Kidney (tissue), 14 donors: Measurements from ENCODE around the gene TGM1. TPM values are rescaled to one million over a fixed set of nuclear protein-coding genes. Genes with fewer than 3 reads are reported as not detected.

ENCODE experiments used
- DNase-seq, 5 donors: peaks; one replicate each; pipeline ENCODE4 v3.0.0-alpha.2; 2013 to 2020
- FAIRE-seq: peaks from 2 replicates; lab custom pipeline; 2012; peaks lifted over from hg19 to GRCh38; lab: Jason Lieb, UNC
- H3K27ac ChIP-seq, 2 donors: one replicate each; pipeline ENCODE4 v1.7.0; 2013; ENCODE audit warnings: low read depth in 2 of 2, low read length in 2 of 2, inconsistent platforms in 1 of 2
- H3K27me3 ChIP-seq: one replicate; pipeline ENCODE4 v1.7.1; 2013; ENCODE audit warnings: low read length, inconsistent platforms; ENCODE audit not compliant: control insufficient read depth, insufficient read depth
- H3K36me3 ChIP-seq, 3 donors: one replicate each; pipeline versions ENCODE4 v1.7.0 to v1.7.1; 2013; ENCODE audit warnings: low read length in 3 of 3, control low read depth in 1 of 3, inconsistent platforms in 1 of 3; ENCODE audit not compliant: insufficient read depth in 3 of 3, control insufficient read depth in 2 of 3
- H3K4me1 ChIP-seq, 3 donors: one replicate each; pipeline versions ENCODE4 v1.7.0 to v1.7.1; 2013; ENCODE audit warnings: low read length in 3 of 3, inconsistent platforms in 1 of 3, low read depth in 1 of 3; ENCODE audit not compliant: control insufficient read depth in 2 of 3, insufficient read depth in 2 of 3
- H3K4me3 ChIP-seq, 3 donors: one replicate each; pipeline versions ENCODE4 v1.7.0 to v1.8.1; 2013; ENCODE audit warnings: low read length in 3 of 3, control low read depth in 1 of 3, inconsistent platforms in 1 of 3
- H3K9ac ChIP-seq, 3 donors: one replicate each; pipeline versions ENCODE4 v1.7.0 to v1.7.1; 2013; ENCODE audit warnings: low read length in 3 of 3, control low read depth in 1 of 3, inconsistent platforms in 1 of 3
- H3K9me3 ChIP-seq, 3 donors: one replicate each; pipeline versions ENCODE4 v1.7.0 to v1.7.1; 2013; ENCODE audit warnings: low read length in 3 of 3, control low read depth in 1 of 3, inconsistent platforms in 1 of 3; ENCODE audit not compliant: control insufficient read depth in 2 of 3, insufficient read depth in 1 of 3
- CTCF ChIP-seq: IDR thresholded peaks from 3 replicates; pipeline ENCODE4 v1.5.1; 2012; ENCODE audit warnings: mild to moderate bottlenecking, moderate library complexity, borderline replicate concordance; ENCODE audit not compliant: insufficient read depth; ENCODE audit errors: extremely low read depth
- intact Hi-C: fragments of 100-400 bp; cut with DNase I; formaldehyde crosslinking; loops from one replicate; pipeline ENCODE4 v1.11.1; 2022
- polyA plus RNA-seq: library from polyadenylated mRNA; stranded (reverse); fragments of 350-450 nt; fragmentation: Illumina TruSeq; extraction: RNeasy Lipid Tissue Mini Kit (QIAGEN cat#74804); gene quantifications from one replicate; pipeline ENCODE4 v1.2.3, GENCODE V29; 2014; ENCODE audit warnings: low read depth, low replicate concordance; ENCODE audit not compliant: insufficient read depth
- total RNA-seq: library from RNA; stranded (reverse); fragmentation: NEBNext Ultra II Directional; extraction: Animal tissue kit (Norgen Biotek cat#: 25700); gene quantifications from one replicate; pipeline ENCODE4 v1.2.1, GENCODE V29; 2021
- donor health status: control.
- donor health status: control.
- donor health status: control.
- donor health status: control.
- donor health status: control.
- donor health status: DM: yes; HTN: yes; CAD: no.
- donor health status: Normal renal cell carcinoma (clear cell type).

The TGM1 gene
- total and polyA plus RNA-seq, 2 donors from 2014 or later, result 4.5 to 13.1 TPM

GRCh38 chr14:24308342-24309124 lies 45.6 kb upstream of the TGM1 start:
- DNase-seq, result no peak
- Histone ChIP-seq H3K27ac (peak overlapping the region in 1 of 2 donors; percentile 79), H3K4me3 (no peak overlapping the region), H3K36me3 (peaks cover 2 to 34% (median 26%) of the 10 kb centered on the region in 3 donors), H3K9me3 (no peaks in the 10 kb centered on the region), H3K4me1 (peaks cover 0 to 35% (median 33%) of the 10 kb centered on the region in 3 donors), H3K9ac (peak overlapping the region in 1 of 3 donors; percentile 17), H3K27me3 (no peaks in the 10 kb centered on the region)
- FAIRE-seq, result no peak
- TF ChIP-seq CTCF, result no peak
- intact Hi-C loops, result loop anchor here (10.0 kb wide), 1 partner anchor 54 kb away; no protein-coding TSS in a partner anchor

GRCh38 chr14:24307575-24308341 lies 44.8 kb upstream of the TGM1 start, which contains the start of gene CIDEB:
Gene CIDEB, minus strand, starts transcription at chr14:24307977. Its CDS starts 119 bp downstream, at chr14:24307858.
- peaks cover 0 to 33% (median 28%) of the 10 kb centered on the region in 3 donors for H3K4me1 ChIP-seq
- H3K9ac ChIP-seq, result peak within 1 kb of the TSS in 2 of 3 donors; percentile 41 to 60
- peak within 1 kb of the TSS in 2 of 3 donors; percentile 57 to 60 for H3K4me3 ChIP-seq
- peak; percentile 91 for TF ChIP-seq CTCF
- peaks cover 2 to 42% (median 26%) of the 10 kb centered on the region in 3 donors for H3K36me3 ChIP-seq
- peak in 3 of 5 donors; percentile 70 to 76 (median 74) for DNase-seq
- FAIRE-seq, result no peak
- no peaks in the 10 kb centered on the region for H3K27me3 ChIP-seq
- H3K9me3 ChIP-seq, result no peaks in the 10 kb centered on the region
- H3K27ac ChIP-seq, result peak within 1 kb of the TSS; percentile 71 to 79
- intact Hi-C loops, result loop anchor here (10.0 kb wide), 1 partner anchor 53 kb away; no protein-coding TSS in a partner anchor

GRCh38 chr14:24307156-24307574 lies 44.2 kb upstream of the TGM1 start:
- FAIRE-seq (no peak), DNase-seq (no peak)
- TF ChIP-seq CTCF, result no peak
- Histone ChIP-seq H3K27me3 (no peaks in the 10 kb centered on the region), H3K27ac (peak overlapping the region; percentile 71 to 79), H3K9me3 (no peaks in the 10 kb centered on the region), H3K36me3 (peaks cover 7 to 48% (median 32%) of the 10 kb centered on the region in 3 donors), H3K9ac (peak overlapping the region in 1 of 3 donors; percentile 60), H3K4me3 (peak overlapping the region in 2 of 3 donors; percentile 57 to 60), H3K4me1 (peaks cover 0 to 31% (median 22%) of the 10 kb centered on the region in 3 donors)
- intact Hi-C loops, result loop anchor here (10.0 kb wide), 1 partner anchor 52 kb away; no protein-coding TSS in a partner anchor
